H1 (cell line): Measurements from ENCODE around the gene CMPK2. TPM values are rescaled to one million over a fixed set of nuclear protein-coding genes. Genes with fewer than 3 reads are reported as not detected.

Source experiments
- CTCF ChIA-PET: fragments of 300-600 bp; sonication (Branson Sonifier 250); formaldehyde crosslinking; loops from one replicate; lab custom pipeline; 2021; ENCODE audit not compliant: partially characterized antibody; lab: Charles Lee
- POLR2A ChIA-PET: fragments of 300-600 bp; sonication (Branson Sonifier 250); formaldehyde crosslinking; loops from one replicate; lab custom pipeline; 2021; ENCODE audit warnings: inconsistent platforms; ENCODE audit not compliant: partially characterized antibody; lab: Charles Lee
- DNase-seq, 2 experiments: peaks; one replicate each; pipeline versions ENCODE4 v3.0.0 to v3.0.0-alpha.2; 2010 to 2022; ENCODE audit warnings: low spot score in 2 of 2, low read depth in 1 of 2, mixed read lengths in 1 of 2
- FAIRE-seq: peaks from 2 replicates; lab custom pipeline; 2011; peaks lifted over from hg19 to GRCh38; lab: Jason Lieb, UNC
- H2AFZ ChIP-seq: 2 replicates; pipeline ENCODE4 v1.8.1; 2012; ENCODE audit warnings: low read length, inconsistent platforms
- H2AK5ac ChIP-seq: 2 replicates; pipeline ENCODE4 v1.6.1; 2013; ENCODE audit warnings: low read depth, low read length
- H2BK120ac ChIP-seq: replicated peaks from 2 replicates; pipeline ENCODE3; 2013; ENCODE audit warnings: low read depth, low read length, inconsistent platforms
- H2BK12ac ChIP-seq: 2 replicates; pipeline ENCODE4 v1.6.1; 2013; ENCODE audit warnings: low read depth, low read length
- H2BK15ac ChIP-seq: 2 replicates; pipeline ENCODE4 v1.6.1; 2013; ENCODE audit warnings: low read length
- H2BK20ac ChIP-seq: 2 replicates; pipeline ENCODE4 v1.6.1; 2013; ENCODE audit warnings: low read length
- H2BK5ac ChIP-seq: 2 replicates; pipeline ENCODE4 v1.6.1; 2013; ENCODE audit warnings: low read depth, low read length
- H3K14ac ChIP-seq: 2 replicates; pipeline ENCODE4 v1.6.1; 2013; ENCODE audit warnings: inconsistent platforms; ENCODE audit not compliant: insufficient read length
- H3K18ac ChIP-seq: 2 replicates; pipeline ENCODE4 v1.6.1; 2013; ENCODE audit warnings: low read length; ENCODE audit errors: extremely low read depth
- H3K23ac ChIP-seq: 2 replicates; pipeline ENCODE4 v1.6.1; 2013; ENCODE audit warnings: inconsistent platforms; ENCODE audit not compliant: insufficient read length
- H3K23me2 ChIP-seq: 2 replicates; pipeline ENCODE4 v1.6.1; 2013; ENCODE audit warnings: low read depth, low read length
- H3K27ac ChIP-seq: 2 replicates; pipeline ENCODE4 v1.6.1; 2011; ENCODE audit warnings: low read depth, low read length, inconsistent platforms
- H3K27me3 ChIP-seq, 4 experiments: replicated peaks in 1 of 4; 1 replicate in 1 of 4; 2 replicates in 3 of 4; pipeline versions ENCODE4 v1.6.1 to v1.8.1; 2011 to 2013; ENCODE audit warnings: low read length in 3 of 4, mild to moderate bottlenecking in 3 of 4, inconsistent platforms in 2 of 4, mixed read lengths in 2 of 4, moderate library complexity in 1 of 4; ENCODE audit not compliant: control insufficient read depth in 3 of 4, insufficient read depth in 3 of 4; ENCODE audit errors: extremely low read depth in 1 of 4
- H3K36me3 ChIP-seq, 4 experiments: 2 replicates each; pipeline versions ENCODE4 v1.6.1 to v1.8.1; 2011 to 2013; ENCODE audit warnings: mild to moderate bottlenecking in 4 of 4, low read length in 3 of 4, moderate library complexity in 2 of 4, control low read depth in 1 of 4, inconsistent platforms in 1 of 4; ENCODE audit not compliant: insufficient read depth in 4 of 4, control insufficient read depth in 2 of 4
- H3K4ac ChIP-seq: replicated peaks from 2 replicates; pipeline ENCODE3; 2013; ENCODE audit warnings: low read length, low read depth, mixed read lengths, inconsistent platforms; ENCODE audit not compliant: insufficient read length
- H3K4me1 ChIP-seq, 4 experiments: replicated peaks in 1 of 4; 1 replicate in 1 of 4; 2 replicates in 3 of 4; pipeline versions ENCODE4 v1.6.1 to v1.8.1; 2011 to 2013; ENCODE audit warnings: low read length in 3 of 4, inconsistent platforms in 2 of 4, mixed read lengths in 1 of 4; ENCODE audit not compliant: insufficient read depth in 4 of 4, control insufficient read depth in 3 of 4
- H3K4me2 ChIP-seq, 2 experiments: 2 replicates each; pipeline versions ENCODE4 v1.6.1 to v1.8.1; 2011 to 2013; ENCODE audit warnings: low read depth in 2 of 2, low read length in 2 of 2, control low read depth in 1 of 2, inconsistent platforms in 1 of 2, mild to moderate bottlenecking in 1 of 2; ENCODE audit not compliant: insufficient read depth in 1 of 2
- H3K4me3 ChIP-seq, 4 experiments: fragments of 200-600, 300-600 bp in 1 of 4; sonication (generic), shearing (Covaris generic), sonication (Bioruptor Twin) in 1 of 4; 2 replicates each; pipeline versions ENCODE4 v1.5.1 to v1.8.1; 2011 to 2016; ENCODE audit warnings: low read length in 4 of 4, low read depth in 3 of 4, control low read depth in 2 of 4, inconsistent platforms in 2 of 4, mild to moderate bottlenecking in 2 of 4, mixed read lengths in 1 of 4, moderate library complexity in 1 of 4; ENCODE audit not compliant: insufficient read depth in 2 of 4; ENCODE audit errors: extremely low read depth in 1 of 4
- H3K56ac ChIP-seq: replicated peaks from 2 replicates; pipeline ENCODE3; 2013; ENCODE audit warnings: low read depth, mild to moderate bottlenecking, mixed read lengths, low read length, inconsistent platforms; ENCODE audit not compliant: insufficient read length
- H3K79me1 ChIP-seq: 2 replicates; pipeline ENCODE4 v1.6.1; 2013; ENCODE audit warnings: low read depth, low read length, control low read depth
- H3K79me2 ChIP-seq, 2 experiments: 2 replicates each; pipeline versions ENCODE4 v1.6.1 to v1.8.1; 2012 to 2013; ENCODE audit warnings: low read length in 2 of 2, mild to moderate bottlenecking in 2 of 2, inconsistent platforms in 1 of 2; ENCODE audit not compliant: insufficient read depth in 2 of 2, control insufficient read depth in 1 of 2
- H3K9ac ChIP-seq, 4 experiments: replicated peaks in 1 of 4; 1 replicate in 1 of 4; 2 replicates in 3 of 4; pipeline versions ENCODE4 v1.6.1 to v1.8.1; 2011 to 2013; ENCODE audit warnings: low read depth in 3 of 4, low read length in 3 of 4, control low read depth in 2 of 4, mild to moderate bottlenecking in 2 of 4, moderate library complexity in 2 of 4, inconsistent platforms in 1 of 4; ENCODE audit errors: extremely low read depth in 1 of 4
- H3K9me3 ChIP-seq, 2 experiments: 2 replicates each; pipeline versions ENCODE4 v1.6.1 to v1.8.1; 2012 to 2013; ENCODE audit warnings: mild to moderate bottlenecking in 2 of 2, moderate library complexity in 2 of 2, control low read depth in 1 of 2, inconsistent platforms in 1 of 2, low read depth in 1 of 2, low read length in 1 of 2, mixed read lengths in 1 of 2; ENCODE audit not compliant: insufficient read depth in 2 of 2
- H4K20me1 ChIP-seq, 2 experiments: replicated peaks in 1 of 2; 2 replicates each; pipeline versions ENCODE3 to v1.8.1; 2011 to 2013; ENCODE audit warnings: inconsistent platforms in 2 of 2, low read length in 2 of 2, mild to moderate bottlenecking in 1 of 2; ENCODE audit not compliant: insufficient read depth in 2 of 2, control insufficient read depth in 1 of 2
- H4K5ac ChIP-seq: 2 replicates; pipeline ENCODE4 v1.6.1; 2013; ENCODE audit warnings: low read length, low read depth, mixed read lengths, inconsistent platforms; ENCODE audit not compliant: insufficient read length
- H4K8ac ChIP-seq: 2 replicates; pipeline ENCODE4 v1.8.0; 2013; ENCODE audit warnings: mild to moderate bottlenecking, moderate library complexity, low read length, inconsistent platforms; ENCODE audit not compliant: insufficient read depth; ENCODE audit errors: extremely low read depth
- H4K91ac ChIP-seq: replicated peaks from 2 replicates; pipeline ENCODE3; 2013; ENCODE audit warnings: low read length, mixed read lengths, inconsistent platforms; ENCODE audit not compliant: insufficient read length
- CBX5 ChIP-seq: fragments of 300-800, 300-1000 bp; sonication (generic); IDR thresholded peaks from 2 replicates; pipeline ENCODE4 v1.7.1; 2016; ENCODE audit warnings: antibody characterized with exemption, low read length, low read depth
- CBX8 ChIP-seq: fragments of 300-800, 300-1000 bp; sonication (generic); IDR thresholded peaks from 2 replicates; pipeline ENCODE4 v1.7.1; 2016; ENCODE audit warnings: low read depth, low read length, borderline replicate concordance
- CEBPB ChIP-seq: IDR thresholded peaks from 2 replicates; pipeline ENCODE4 v1.6.1; 2012; ENCODE audit warnings: low read depth, low read length
- EP300 ChIP-seq, 2 experiments: IDR thresholded peaks; 1 replicate in 1 of 2; 2 replicates in 1 of 2; pipeline ENCODE4 v1.6.1; 2011 to 2012; ENCODE audit warnings: low read depth in 2 of 2, low read length in 2 of 2, mild to moderate bottlenecking in 2 of 2, borderline replicate concordance in 1 of 2, inconsistent platforms in 1 of 2, moderate library complexity in 1 of 2
- GABPA ChIP-seq: IDR thresholded peaks from 2 replicates; pipeline ENCODE4 v1.6.1; 2011; ENCODE audit warnings: mild to moderate bottlenecking, low read length, moderate library complexity, borderline replicate concordance; ENCODE audit not compliant: insufficient read depth
- POU5F1 ChIP-seq: IDR thresholded peaks from 2 replicates; pipeline ENCODE4 v1.6.1; 2011; ENCODE audit warnings: low read depth, mild to moderate bottlenecking, low read length, moderate library complexity
- WGBS, 2 experiments: shearing (Covaris generic) in 1 of 2; methylation state at CpG; one replicate each; pipeline versions ENCODE4 v1.1.6 to v1.1.7; 2013 to 2015; ENCODE audit warnings: low lambda C conversion rate in 2 of 2, mixed read lengths in 2 of 2, inconsistent platforms in 1 of 2, low coverage in 1 of 2, missing lambda C conversion rate in 1 of 2; ENCODE audit not compliant: insufficient replicate concordance in 2 of 2, insufficient coverage in 1 of 2, insufficient read length in 1 of 2; ENCODE audit errors: extremely low coverage in 1 of 2, missing lambda C conversion rate in 1 of 2; 5-methylcytosine and 5-hydroxymethylcytosine counted together
- polyA plus RNA-seq, 7 experiments: library from polyadenylated mRNA; depleted of rRNA in 3 of 7; stranded (reverse) in 5 of 7; unstranded in 2 of 7; fragments of >200 nt in 5 of 7; fragments of 200-250 nt in 2 of 7; gene quantifications; 1 replicate in 5 of 7; 2 replicates in 1 of 7; 4 replicates in 1 of 7; pipeline versions ENCODE4 v1.2.1 to v1.2.3, GENCODE V29; 2011 to 2013; ENCODE audit warnings: missing spikeins in 2 of 7, mixed read lengths in 2 of 7
- total RNA-seq: library from RNA; stranded (reverse); fragmentation: NEBNext Ultra II Directional; extraction: Animal tissue kit (Norgen Biotek cat#: 25700); gene quantifications from 2 replicates; pipeline ENCODE4 v1.2.1, GENCODE V29; 2021

CMPK2 gene
- total and polyA plus RNA-seq, 2 of the 8 experiments (the other 6 are each of a cell fraction or from before 2014, with no cell fraction given), result 0.28 to 0.53 TPM

- 89% methylated on average over 3 of the region's 3 CpGs; no CpG with 5 or more reads in 1 of the 2 experiments for WGBS, 2 experiments
- Histone ChIP-seq H4K5ac (no peak overlapping the region), H2BK12ac (no peak overlapping the region), H4K20me1 (no peaks in the 10 kb centered on the region), H3K14ac (no peak overlapping the region), H2BK120ac (no peak overlapping the region), H3K4me2 (no peak overlapping the region), H4K8ac (no peak overlapping the region), H3K27ac (no peak overlapping the region), H3K79me1 (no peaks in the 10 kb centered on the region), H2BK20ac (no peak overlapping the region), H3K23me2 (no peaks in the 10 kb centered on the region), H3K18ac (no peak overlapping the region), H3K9ac (no peak overlapping the region), H3K56ac (no peak overlapping the region), H2AFZ (no peak overlapping the region), H3K4ac (no peak overlapping the region), H4K91ac (no peak overlapping the region), H2AK5ac (no peak overlapping the region), H3K23ac (no peak overlapping the region), H3K4me3 (no peak overlapping the region), H3K9me3 (no peaks in the 10 kb centered on the region), H3K36me3 (no peaks in the 10 kb centered on the region), H3K4me1 (no peaks in the 10 kb centered on the region; a peak in 3 of 7 replicates), H2BK15ac (no peak overlapping the region), H2BK5ac (no peak overlapping the region), H3K27me3 (no peaks in the 10 kb centered on the region; a peak in 1 of 7 replicates), H3K79me2 (no peaks in the 10 kb centered on the region)
- ChIA-PET CTCF (interaction anchor here (0.6 to 2.6 kb wide), 11 partner anchors 14 to 910 kb away, joined by 3 to 14 read pairs (median 4); no protein-coding TSS in a partner anchor), POLR2A (no interaction called here)
- FAIRE-seq, result no peak
- no peak for TF ChIP-seq EP300 (IDR thresholded peaks at IDR 0.05; ENCODE audit: borderline replicate concordance in 1 of 2, low read depth in 2 of 2, low read length in 2 of 2)
- no peak for TF ChIP-seq CBX8
- TF ChIP-seq CBX5, result no peak
- TF ChIP-seq CEBPB, result peak; percentile 90
- no peak for TF ChIP-seq GABPA
- TF ChIP-seq POU5F1, result no peak
- no peak for DNase-seq
These were observed 40.7 kb downstream of the CMPK2 start for GRCh38 chr2:6824962-6825361.
